Fibroblast of mammary gland (primary cell): ENCODE data around the gene RFPL4AL1.
"Not testable (repeated sequence)": the region's sequence is repeated elsewhere in the genome, so short reads cannot be mapped to it uniquely, and the experiment has no call there.

Experiments used
- DNase-seq: peaks from one replicate; pipeline ENCODE4 v3.0.0-alpha.2; 2010; ENCODE audit warnings: low read depth
- H3K4me3 ChIP-seq: 2 replicates; pipeline ENCODE4 v1.5.1; 2011; ENCODE audit warnings: low read depth, mild to moderate bottlenecking, low read length, moderate library complexity; ENCODE audit not compliant: control insufficient read depth
- CTCF ChIP-seq: conservative IDR thresholded peaks from 2 replicates; pipeline ENCODE4 v1.5.1; 2011; ENCODE audit warnings: low read depth, low read length, inconsistent platforms; ENCODE audit not compliant: control insufficient read depth, insufficient read depth

Gene RFPL4AL1

GRCh38 chr19:55768818-55769217 is at the start of gene RFPL4AL1:
Gene RFPL4AL1, plus strand, starts transcription at chr19:55769118. Its CDS starts 2,687 bp downstream, at chr19:55771805.
- H3K4me3 ChIP-seq, DNase-seq: not testable (repeated sequence)

GRCh38 chr19:55720214-55720746 is 48.6 kb upstream of the RFPL4AL1 start:
- TF ChIP-seq CTCF = no peak
- DNase-seq = no peak
- no peak overlapping the region for H3K4me3 ChIP-seq

- H3K4me3 ChIP-seq = no peak overlapping the region
- TF ChIP-seq CTCF = no peak
- DNase-seq = no peak
Observed at GRCh38 chr19:55720801-55721200, 48.1 kb upstream of the RFPL4AL1 start.

- no peak for TF ChIP-seq CTCF
- no peak for DNase-seq
- no peak overlapping the region for H3K4me3 ChIP-seq
Observed at GRCh38 chr19:55723491-55723890, 45.4 kb upstream of the RFPL4AL1 start.

- not testable (repeated sequence) for H3K4me3 ChIP-seq, DNase-seq
Observed at GRCh38 chr19:55730378-55730777, 38.5 kb upstream of the RFPL4AL1 start.

- DNase-seq = no peak
- no peak within 1 kb of the TSS for H3K4me3 ChIP-seq
- TF ChIP-seq CTCF = no peak
Observed at GRCh38 chr19:55738302-55738701, 30.6 kb upstream of the RFPL4AL1 start, which contains the start of gene NLRP9. Gene NLRP9, minus strand, starts transcription at chr19:55738402. Its CDS starts 28 bp downstream, at chr19:55738374.

- no peak overlapping the region for H3K4me3 ChIP-seq
- no peak for DNase-seq
- TF ChIP-seq CTCF = no peak
Observed at GRCh38 chr19:55750715-55751114, 18.2 kb upstream of the RFPL4AL1 start.

GRCh38 chr19:55753401-55753800 is 15.5 kb upstream of the RFPL4AL1 start:
- no peak overlapping the region for H3K4me3 ChIP-seq
- TF ChIP-seq CTCF = no peak
- no peak for DNase-seq

- not testable (repeated sequence) for H3K4me3 ChIP-seq, DNase-seq
Observed at GRCh38 chr19:55756808-55757207, 12.1 kb upstream of the RFPL4AL1 start.

- not testable (repeated sequence) for DNase-seq, H3K4me3 ChIP-seq
Observed at GRCh38 chr19:55758797-55759196, 10.1 kb upstream of the RFPL4AL1 start, which contains the start of gene RFPL4A. Gene RFPL4A, plus strand, starts transcription at chr19:55759097. Its CDS starts 2,704 bp downstream, at chr19:55761801.
